H9 (cell line): ENCODE results near the gene GALNT15. TPM values are rescaled to one million over a fixed set of nuclear protein-coding genes. Genes with fewer than 3 reads are reported as not detected.

Source experiments
- DNase-seq: peaks from one replicate; pipeline ENCODE4 v3.0.0-alpha.2; 2017
- H2AFZ ChIP-seq: one replicate; pipeline ENCODE4 v1.6.1; 2013; ENCODE audit warnings: mild to moderate bottlenecking, low read length, control low read depth, moderate library complexity
- H2AK5ac ChIP-seq: 2 replicates; pipeline ENCODE4 v1.6.1; 2013; ENCODE audit warnings: low read length, control low read depth, mixed read lengths; ENCODE audit not compliant: insufficient read length
- H2BK120ac ChIP-seq: one replicate; pipeline ENCODE4 v1.6.1; 2013; ENCODE audit warnings: low read depth, mild to moderate bottlenecking, low read length, control low read depth, inconsistent platforms; ENCODE audit not compliant: poor library complexity, severe bottlenecking
- H2BK12ac ChIP-seq: 2 replicates; pipeline ENCODE4 v1.6.1; 2013; ENCODE audit warnings: low read length, control low read depth, mixed read lengths, low read depth; ENCODE audit not compliant: insufficient read length
- H2BK15ac ChIP-seq: 2 replicates; pipeline ENCODE4 v1.6.1; 2013; ENCODE audit warnings: low read depth, low read length, control low read depth
- H2BK20ac ChIP-seq: one replicate; pipeline ENCODE4 v1.6.1; 2013; ENCODE audit warnings: low read depth, mild to moderate bottlenecking, low read length, control low read depth, inconsistent platforms; ENCODE audit not compliant: poor library complexity, severe bottlenecking
- H2BK5ac ChIP-seq: 2 replicates; pipeline ENCODE4 v1.6.1; 2013; ENCODE audit warnings: low read length, control low read depth, mixed read lengths; ENCODE audit not compliant: insufficient read length
- H3K14ac ChIP-seq: 2 replicates; pipeline ENCODE4 v1.6.1; 2013; ENCODE audit warnings: low read length, control low read depth; ENCODE audit not compliant: insufficient read depth
- H3K18ac ChIP-seq: 2 replicates; pipeline ENCODE4 v1.6.1; 2013; ENCODE audit warnings: low read depth, mild to moderate bottlenecking, mixed read lengths, low read length, control low read depth; ENCODE audit not compliant: insufficient read length
- H3K23ac ChIP-seq: 2 replicates; pipeline ENCODE4 v1.6.1; 2013; ENCODE audit warnings: low read length, control low read depth, mixed read lengths, low read depth; ENCODE audit not compliant: insufficient read length
- H3K23me2 ChIP-seq: 2 replicates; pipeline ENCODE4 v1.6.1; 2013; ENCODE audit warnings: low read depth, mild to moderate bottlenecking, mixed read lengths, low read length, control low read depth; ENCODE audit not compliant: insufficient read length, poor library complexity, severe bottlenecking
- H3K27ac ChIP-seq: 2 replicates; pipeline ENCODE4 v1.5.1; 2013; ENCODE audit warnings: low read length, control low read depth, mixed read lengths, low read depth; ENCODE audit not compliant: insufficient read length
- H3K27me3 ChIP-seq: 2 replicates; pipeline ENCODE4 v1.6.1; 2013; ENCODE audit warnings: low read length, control low read depth, inconsistent platforms; ENCODE audit not compliant: insufficient read depth
- H3K4ac ChIP-seq: 2 replicates; pipeline ENCODE4 v1.6.1; 2013; ENCODE audit warnings: low read depth, mild to moderate bottlenecking, control low read depth, inconsistent platforms, low read length, moderate library complexity
- H3K4me1 ChIP-seq: 2 replicates; pipeline ENCODE4 v1.6.1; 2013; ENCODE audit warnings: low read length, control low read depth, inconsistent platforms; ENCODE audit not compliant: insufficient read depth
- H3K4me2 ChIP-seq: 2 replicates; pipeline ENCODE4 v1.6.1; 2013; ENCODE audit warnings: low read length, control low read depth, mixed read lengths; ENCODE audit not compliant: insufficient read length, insufficient read depth
- H3K56ac ChIP-seq: 2 replicates; pipeline ENCODE4 v1.6.1; 2013; ENCODE audit warnings: low read depth, mild to moderate bottlenecking, mixed read lengths, low read length, control low read depth; ENCODE audit not compliant: insufficient read length
- H3K79me1 ChIP-seq: 2 replicates; pipeline ENCODE4 v1.6.1; 2013; ENCODE audit warnings: low read depth, mild to moderate bottlenecking, moderate library complexity, low read length, control low read depth, inconsistent platforms; ENCODE audit not compliant: insufficient read depth, poor library complexity, severe bottlenecking
- H3K79me2 ChIP-seq: 2 replicates; pipeline ENCODE4 v1.6.1; 2013; ENCODE audit warnings: low read length, control low read depth, inconsistent platforms; ENCODE audit not compliant: insufficient read depth
- H3K9ac ChIP-seq: 2 replicates; pipeline ENCODE4 v1.6.1; 2013; ENCODE audit warnings: low read length, control low read depth, mixed read lengths; ENCODE audit not compliant: insufficient read length; ENCODE audit errors: extremely low read depth
- H3K9me3 ChIP-seq: one replicate; pipeline ENCODE4 v1.6.1; 2013; ENCODE audit warnings: low read depth, low read length, inconsistent platforms; ENCODE audit not compliant: control insufficient read depth
- H3T11ph ChIP-seq: one replicate; pipeline ENCODE4 v1.6.1; 2013; ENCODE audit warnings: mild to moderate bottlenecking, low read length, control low read depth, inconsistent platforms
- H4K20me1 ChIP-seq: one replicate; pipeline ENCODE4 v1.6.1; 2013; ENCODE audit not compliant: control insufficient read depth, insufficient read length, insufficient read depth
- H4K5ac ChIP-seq: 2 replicates; pipeline ENCODE4 v1.6.1; 2013; ENCODE audit warnings: low read depth, mild to moderate bottlenecking, mixed read lengths, low read length, control low read depth; ENCODE audit not compliant: insufficient read length
- H4K8ac ChIP-seq: replicated peaks from 2 replicates; pipeline ENCODE4 v1.6.1; 2013; ENCODE audit warnings: low read length, control low read depth, mixed read lengths, low read depth; ENCODE audit not compliant: insufficient read length
- H4K91ac ChIP-seq: 2 replicates; pipeline ENCODE4 v1.6.1; 2013; ENCODE audit warnings: low read depth, mild to moderate bottlenecking, moderate library complexity, mixed read lengths, low read length, control low read depth; ENCODE audit not compliant: insufficient read length
- H3K27ac Mint-ChIP-seq, 3 experiments: 2 replicates in 2 of 3; 3 replicates in 1 of 3; pipeline ENCODE4 v1.8.0; 2020 to 2021; ENCODE audit warnings: mixed read lengths in 3 of 3, mild to moderate bottlenecking in 1 of 3, moderate library complexity in 1 of 3
- H3K27me3 Mint-ChIP-seq: 2 replicates; pipeline ENCODE4 v1.8.0; 2021; ENCODE audit warnings: low read depth, mild to moderate bottlenecking, moderate library complexity, mixed read lengths
- H3K36me3 Mint-ChIP-seq, 3 experiments: 2 replicates in 2 of 3; 3 replicates in 1 of 3; pipeline ENCODE4 v1.8.0; 2020 to 2021; ENCODE audit warnings: low read depth in 3 of 3, mixed read lengths in 3 of 3; ENCODE audit not compliant: insufficient read depth in 1 of 3
- H3K4me1 Mint-ChIP-seq, 2 experiments: 2 replicates each; pipeline ENCODE4 v1.8.0; 2020; ENCODE audit warnings: mixed read lengths in 2 of 2
- H3K4me3 Mint-ChIP-seq, 2 experiments: 2 replicates in 1 of 2; 3 replicates in 1 of 2; pipeline ENCODE4 v1.8.0; 2020 to 2021; ENCODE audit warnings: mild to moderate bottlenecking in 2 of 2, mixed read lengths in 2 of 2, moderate library complexity in 1 of 2
- H3K9me3 Mint-ChIP-seq, 2 experiments: 2 replicates in 1 of 2; 3 replicates in 1 of 2; pipeline ENCODE4 v1.8.0; 2020; ENCODE audit warnings: mild to moderate bottlenecking in 2 of 2, mixed read lengths in 2 of 2, moderate library complexity in 1 of 2
- CTCF ChIP-seq: fragments of 200-600 bp; sonication (generic); conservative IDR thresholded peaks from 3 replicates; pipeline ENCODE4 v1.8.0; 2021; ENCODE audit warnings: antibody characterized with exemption, mild to moderate bottlenecking
- WGBS: extraction: QIAGEN DNeasy Blood & Tissue Kit; methylation state at CpG from one replicate; pipeline ENCODE4 v1.1.7; 2013; ENCODE audit warnings: missing lambda C conversion rate, low lambda C conversion rate, mixed read lengths; ENCODE audit not compliant: insufficient read length; ENCODE audit errors: extremely low coverage; 5-methylcytosine and 5-hydroxymethylcytosine counted together
- total RNA-seq: library from RNA; stranded (reverse); gene quantifications from 2 replicates; pipeline ENCODE4 v1.2.1, GENCODE V29; 2021

GALNT15 gene
- total RNA-seq, 1 experiment from 2014 or later: 0.04 TPM

GRCh38 chr3:16264708-16265454, 90.4 kb downstream of the GALNT15 start, which contains the start of the genes DPH3 and OXNAD1:
Gene DPH3 (minus strand): TSS chr3:16264943. CDS start chr3:16264876, 67 bp downstream.
Gene OXNAD1 (plus strand): TSS chr3:16265212. CDS start chr3:16270953, 5,741 bp downstream.
- peaks cover 19% of the 10 kb centered on the region; the same call in 1 of the 2 replicates for H3K79me2 ChIP-seq
- H3K56ac ChIP-seq: no peak within 1 kb of the TSS
- peak within 1 kb of the TSS; percentile 88 for H3K18ac ChIP-seq
- peak within 1 kb of the TSS; percentile 72 for H2AFZ ChIP-seq
- H3K27ac ChIP-seq: peak within 1 kb of the TSS; percentile 44
- Mint-ChIP-seq H3K4me3 (peak within 1 kb of the TSS; percentile 89 to 99), H3K4me1 (peaks cover 16 to 18% of the 10 kb centered on the region in 2 experiments), H3K9me3 (no peaks in the 10 kb centered on the region; a peak in 1 of 5 replicates), H3K27ac (peak within 1 kb of the TSS; percentile 76 to 100 (median 97)), H3K27me3 (no peaks in the 10 kb centered on the region), H3K36me3 (peaks cover 2 to 8% (median 8%) of the 10 kb centered on the region in 3 experiments; a peak in 6 of 7 replicates)
- H3K23ac ChIP-seq: no peak within 1 kb of the TSS
- H3K79me1 ChIP-seq: no peaks in the 10 kb centered on the region
- no peak within 1 kb of the TSS for H2AK5ac ChIP-seq
- no peak within 1 kb of the TSS for H2BK15ac ChIP-seq
- peak within 1 kb of the TSS; percentile 36 for H4K8ac ChIP-seq
- H3K4ac ChIP-seq: no peak within 1 kb of the TSS; the same call in 1 of the 2 replicates
- no peaks in the 10 kb centered on the region for H3K9me3 ChIP-seq
- H4K5ac ChIP-seq: peak within 1 kb of the TSS; percentile 81
- H2BK20ac ChIP-seq: no peak within 1 kb of the TSS
- H3K27me3 ChIP-seq: no peaks in the 10 kb centered on the region
- H3T11ph ChIP-seq: peak within 1 kb of the TSS; percentile 24
- H3K9ac ChIP-seq: peak within 1 kb of the TSS; percentile 97
- H4K20me1 ChIP-seq: no peaks in the 10 kb centered on the region
- H2BK12ac ChIP-seq: no peak within 1 kb of the TSS
- H3K4me2 ChIP-seq: peak within 1 kb of the TSS; percentile 97
- peak; percentile 27; the same call in 1 of the 3 replicates for TF ChIP-seq CTCF
- H3K4me1 ChIP-seq: no peaks in the 10 kb centered on the region
- WGBS: no CpG with 5 or more reads among the region's 61 CpGs
- DNase-seq: peak; percentile 99
- peak within 1 kb of the TSS; percentile 94 for H3K14ac ChIP-seq
- peak within 1 kb of the TSS; percentile 49 for H2BK120ac ChIP-seq
- H2BK5ac ChIP-seq: peak within 1 kb of the TSS; percentile 36
- no peak within 1 kb of the TSS for H4K91ac ChIP-seq
- H3K23me2 ChIP-seq: peaks cover 7% of the 10 kb centered on the region
